RPMI7951 (cell line): Measurements from ENCODE around the gene UNC79. TPM values are rescaled to one million over a fixed set of nuclear protein-coding genes. Genes with fewer than 3 reads are reported as not detected.
A peak's percentile ranks its signal among the peaks of the same experiment; 100 is the strongest.
"Not testable (repeated sequence)": the region's sequence is repeated elsewhere in the genome, so short reads cannot be mapped to it uniquely, and the experiment has no call there.

Experiments
- DNase-seq: peaks from one replicate; pipeline ENCODE4 v3.0.0-alpha.2; 2012; ENCODE audit warnings: low read depth
- total RNA-seq: library from RNA; depleted of rRNA; stranded (reverse); fragments of >200 nt; shearing (Covaris generic); gene quantifications from 2 replicates; pipeline ENCODE4 v1.2.3, GENCODE V29; 2014

The UNC79 gene
- total RNA-seq, 1 experiment from 2014 or later: not detected

GRCh38 chr14:93493622-93494021 is 62.9 kb downstream of the UNC79 start:
- not testable (repeated sequence) for DNase-seq

- DNase-seq: no peak
Measured at GRCh38 chr14:93496856-93497741, 66.4 kb downstream of the UNC79 start.

GRCh38 chr14:93510056-93510455 is 79.3 kb downstream of the UNC79 start:
- no peak for DNase-seq

GRCh38 chr14:93511001-93511400 is 80.3 kb downstream of the UNC79 start:
- no peak for DNase-seq

GRCh38 chr14:93520053-93520607 is 89.4 kb downstream of the UNC79 start:
- no peak for DNase-seq

- no peak for DNase-seq
Measured at GRCh38 chr14:93522221-93522620, 91.5 kb downstream of the UNC79 start.

- DNase-seq: not testable (repeated sequence)
Measured at GRCh38 chr14:93525216-93525615, 94.5 kb downstream of the UNC79 start.

GRCh38 chr14:93525696-93526451 is 95.1 kb downstream of the UNC79 start:
- DNase-seq: no peak

GRCh38 chr14:93527203-93527607 is 96.5 kb downstream of the UNC79 start:
- no peak for DNase-seq

GRCh38 chr14:93528884-93529558 is 98.3 kb downstream of the UNC79 start:
- DNase-seq: no peak

- no peak for DNase-seq
Measured at GRCh38 chr14:93531644-93532043, 100.9 kb downstream of the UNC79 start.

GRCh38 chr14:93532541-93532940 is 101.8 kb downstream of the UNC79 start:
- no peak for DNase-seq

- DNase-seq: no peak
Measured at GRCh38 chr14:93533437-93533836, 102.7 kb downstream of the UNC79 start.

- DNase-seq: no peak
Measured at GRCh38 chr14:93533842-93534241, 103.1 kb downstream of the UNC79 start.

GRCh38 chr14:93535537-93535936 is 104.8 kb downstream of the UNC79 start:
- DNase-seq: no peak

GRCh38 chr14:93536945-93537344 is 106.2 kb downstream of the UNC79 start:
- peak; percentile 2 for DNase-seq

GRCh38 chr14:93537951-93538350 is 107.2 kb downstream of the UNC79 start:
- DNase-seq: no peak

GRCh38 chr14:93538413-93538812 is 107.7 kb downstream of the UNC79 start:
- peak; percentile 18 for DNase-seq

- DNase-seq: no peak
Measured at GRCh38 chr14:93540235-93540634, 109.5 kb downstream of the UNC79 start.

GRCh38 chr14:93543766-93544165 is 113.0 kb downstream of the UNC79 start:
- DNase-seq: peak; percentile 20

- DNase-seq: no peak
Measured at GRCh38 chr14:93544212-93544611, 113.5 kb downstream of the UNC79 start.

GRCh38 chr14:93546642-93547041 is 115.9 kb downstream of the UNC79 start:
- no peak for DNase-seq
